Fibroblast of lung (primary cell): ENCODE measurements around the gene BTBD9. TPM values are rescaled to one million over a fixed set of nuclear protein-coding genes. Genes with fewer than 3 reads are reported as not detected.
A peak's percentile ranks its signal among the peaks of the same experiment; 100 is the strongest.

Experiments
- DNase-seq, 2 donors: peaks; one replicate each; pipeline versions ENCODE4 v3.0.0 to v3.0.0-alpha.2; 2010; ENCODE audit warnings: low read depth in 2 of 2
- H2AFZ ChIP-seq: 2 replicates; pipeline ENCODE4 v1.5.1; 2012; ENCODE audit warnings: low read length, control low read depth, inconsistent platforms
- H3K27ac ChIP-seq: 2 replicates; pipeline ENCODE4 v1.5.1; 2011; ENCODE audit warnings: low read length, control low read depth; ENCODE audit not compliant: insufficient read depth
- H3K27me3 ChIP-seq: 2 replicates; pipeline ENCODE4 v1.5.1; 2011; ENCODE audit warnings: mild to moderate bottlenecking, low read length; ENCODE audit not compliant: control insufficient read depth, insufficient read depth
- H3K36me3 ChIP-seq: 2 replicates; pipeline ENCODE4 v1.5.1; 2011; ENCODE audit warnings: low read length; ENCODE audit not compliant: control insufficient read depth, insufficient read depth
- H3K4me1 ChIP-seq: 2 replicates; pipeline ENCODE4 v1.5.1; 2011; ENCODE audit warnings: low read length; ENCODE audit not compliant: control insufficient read depth, insufficient read depth; ENCODE audit errors: extremely low read depth
- H3K4me2 ChIP-seq: 2 replicates; pipeline ENCODE4 v1.5.1; 2011; ENCODE audit warnings: low read length, control low read depth; ENCODE audit not compliant: insufficient read depth; ENCODE audit errors: extremely low read depth
- H3K4me3 ChIP-seq, 4 experiments: fragments of 200-600 bp in 1 of 4; sonication (generic) in 1 of 4; replicated peaks in 1 of 4; 2 replicates each; pipeline ENCODE4 v1.5.1; 2011 to 2016; ENCODE audit warnings: low read length in 4 of 4, low read depth in 3 of 4, mild to moderate bottlenecking in 3 of 4, control low read depth in 2 of 4, inconsistent platforms in 1 of 4, mixed read lengths in 1 of 4; ENCODE audit not compliant: insufficient read depth in 1 of 4; ENCODE audit errors: control extremely low read depth in 1 of 4
- H3K79me2 ChIP-seq: 2 replicates; pipeline ENCODE4 v1.5.1; 2012; ENCODE audit warnings: mild to moderate bottlenecking, low read length, inconsistent platforms; ENCODE audit not compliant: control insufficient read depth, insufficient read depth
- H3K9ac ChIP-seq: 2 replicates; pipeline ENCODE4 v1.5.1; 2011; ENCODE audit warnings: mild to moderate bottlenecking, low read length, control low read depth; ENCODE audit not compliant: insufficient read depth
- H3K9me3 ChIP-seq: 2 replicates; pipeline ENCODE4 v1.5.1; 2012; ENCODE audit warnings: low read depth, low read length; ENCODE audit not compliant: control insufficient read depth, insufficient read depth
- H4K20me1 ChIP-seq: 2 replicates; pipeline ENCODE4 v1.5.1; 2011; ENCODE audit warnings: low read length; ENCODE audit not compliant: control insufficient read depth, insufficient read depth; ENCODE audit errors: extremely low read depth
- EZH2 ChIP-seq: IDR thresholded peaks from 2 replicates; pipeline ENCODE4 v1.5.1; 2012; ENCODE audit warnings: low read length, control low read depth, mild to moderate bottlenecking; ENCODE audit errors: missing control alignments
- polyA plus RNA-seq, 2 donors: library from polyadenylated mRNA; depleted of rRNA in 1 of 2; stranded (reverse) in 1 of 2; unstranded in 1 of 2; fragments of >200 nt; gene quantifications; 2 replicates each; pipeline ENCODE4 v1.2.1, GENCODE V29; 2011 to 2012; ENCODE audit warnings: missing spikeins in 1 of 2
- total RNA-seq: library from RNA; depleted of rRNA; stranded (reverse); fragments of >200 nt; gene quantifications from 2 replicates; pipeline ENCODE4 v1.2.1, GENCODE V29; 2014
- TF ChIP-seq, protein P1 (sequence below), 2 donors: IDR thresholded peaks in 1 of 2; conservative IDR thresholded peaks in 1 of 2; 1 replicate in 1 of 2; 2 replicates in 1 of 2; pipeline ENCODE4 v1.5.1; 2011 to 2012; ENCODE audit warnings: low read length in 2 of 2, control low read depth in 1 of 2, inconsistent platforms in 1 of 2, low read depth in 1 of 2, mild to moderate bottlenecking in 1 of 2

The BTBD9 gene
- total and polyA plus RNA-seq, 2 donors (not counting 1 experiment from before 2014, with no cell fraction given): 7.7 to 13.4 TPM

DNA sequence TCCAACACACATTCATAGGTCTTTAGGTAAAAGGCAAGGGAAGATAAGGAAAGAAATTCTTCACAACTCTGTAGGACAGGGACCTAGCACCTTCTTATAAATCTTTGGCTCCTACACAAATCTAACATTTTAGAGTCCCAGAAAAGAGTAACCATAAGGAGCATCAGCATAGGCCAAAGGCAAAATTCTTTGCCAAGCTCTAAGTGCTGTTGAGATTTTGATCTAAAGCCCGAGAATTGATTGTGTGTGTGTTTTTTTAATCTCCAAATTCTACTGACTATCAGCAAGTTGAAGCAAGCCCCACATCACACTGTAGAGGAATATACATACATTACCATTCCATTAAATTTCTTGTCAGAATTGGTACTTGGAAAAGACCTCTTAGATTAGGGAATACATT lies 233.6 kb downstream of the BTBD9 start:
- H3K36me3 ChIP-seq: no peaks in the 10 kb centered on the region
- no peak overlapping the region for H3K9ac ChIP-seq
- H3K4me1 ChIP-seq: no peaks in the 10 kb centered on the region
- no peaks in the 10 kb centered on the region for H3K27me3 ChIP-seq
- no peak for DNase-seq
- no peaks in the 10 kb centered on the region for H3K9me3 ChIP-seq
- no peak for TF ChIP-seq EZH2
- TF ChIP-seq, protein P1, sequence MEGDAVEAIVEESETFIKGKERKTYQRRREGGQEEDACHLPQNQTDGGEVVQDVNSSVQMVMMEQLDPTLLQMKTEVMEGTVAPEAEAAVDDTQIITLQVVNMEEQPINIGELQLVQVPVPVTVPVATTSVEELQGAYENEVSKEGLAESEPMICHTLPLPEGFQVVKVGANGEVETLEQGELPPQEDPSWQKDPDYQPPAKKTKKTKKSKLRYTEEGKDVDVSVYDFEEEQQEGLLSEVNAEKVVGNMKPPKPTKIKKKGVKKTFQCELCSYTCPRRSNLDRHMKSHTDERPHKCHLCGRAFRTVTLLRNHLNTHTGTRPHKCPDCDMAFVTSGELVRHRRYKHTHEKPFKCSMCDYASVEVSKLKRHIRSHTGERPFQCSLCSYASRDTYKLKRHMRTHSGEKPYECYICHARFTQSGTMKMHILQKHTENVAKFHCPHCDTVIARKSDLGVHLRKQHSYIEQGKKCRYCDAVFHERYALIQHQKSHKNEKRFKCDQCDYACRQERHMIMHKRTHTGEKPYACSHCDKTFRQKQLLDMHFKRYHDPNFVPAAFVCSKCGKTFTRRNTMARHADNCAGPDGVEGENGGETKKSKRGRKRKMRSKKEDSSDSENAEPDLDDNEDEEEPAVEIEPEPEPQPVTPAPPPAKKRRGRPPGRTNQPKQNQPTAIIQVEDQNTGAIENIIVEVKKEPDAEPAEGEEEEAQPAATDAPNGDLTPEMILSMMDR (conservative IDR thresholded peaks at IDR 0.05 in 1 of 2, IDR thresholded peaks at IDR 0.05 in 1 of 2; ENCODE audit: low read depth in 1 of 2, low read length in 2 of 2): no peak
- H3K27ac ChIP-seq: no peak overlapping the region
- H3K4me3 ChIP-seq: no peak overlapping the region
- no peaks in the 10 kb centered on the region for H4K20me1 ChIP-seq
- H2AFZ ChIP-seq: no peak overlapping the region
- H3K4me2 ChIP-seq: no peak overlapping the region
- no peaks in the 10 kb centered on the region for H3K79me2 ChIP-seq

DNA sequence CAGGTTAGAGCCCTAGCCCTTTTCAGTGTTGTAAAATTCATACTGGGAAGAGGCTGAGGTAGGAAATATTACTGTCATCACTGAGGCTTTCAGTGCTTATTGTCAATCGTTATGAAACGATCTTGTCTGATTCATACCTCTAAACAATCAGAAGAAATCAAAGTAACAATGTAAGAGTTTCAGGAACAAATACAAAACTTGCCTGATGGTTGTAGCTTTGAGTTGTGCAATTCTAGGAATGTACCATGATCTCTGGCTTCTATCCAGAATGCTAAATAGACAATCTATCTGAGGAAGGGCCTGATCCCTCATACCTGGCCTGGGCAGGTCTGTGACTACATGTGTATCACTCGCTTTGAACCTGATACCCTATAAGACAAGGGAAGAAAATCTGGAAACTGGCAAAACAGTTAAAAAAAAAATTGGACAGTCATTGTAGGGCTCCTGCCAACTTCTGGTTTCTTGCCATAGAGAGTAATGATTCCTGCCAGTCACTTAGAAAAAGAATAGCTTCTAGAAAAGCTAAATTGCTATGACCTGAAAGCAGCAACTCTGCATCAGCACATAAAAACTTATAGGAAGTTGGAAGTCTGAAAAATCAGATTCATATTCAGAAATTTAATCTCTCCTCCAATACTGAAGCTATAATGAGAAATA lies 234.7 kb downstream of the BTBD9 start:
- Histone ChIP-seq H3K27me3 (no peaks in the 10 kb centered on the region), H3K4me1 (no peaks in the 10 kb centered on the region), H2AFZ (no peak overlapping the region), H3K9me3 (no peaks in the 10 kb centered on the region), H3K36me3 (no peaks in the 10 kb centered on the region), H3K4me2 (no peak overlapping the region), H4K20me1 (no peaks in the 10 kb centered on the region), H3K4me3 (no peak overlapping the region), H3K27ac (no peak overlapping the region), H3K9ac (no peak overlapping the region), H3K79me2 (no peaks in the 10 kb centered on the region)
- TF ChIP-seq, protein P1 (conservative IDR thresholded peaks at IDR 0.05 in 1 of 2, IDR thresholded peaks at IDR 0.05 in 1 of 2; ENCODE audit: low read depth in 1 of 2, low read length in 2 of 2): no peak
- TF ChIP-seq EZH2: no peak
- DNase-seq: peak; percentile 12 to 39

DNA sequence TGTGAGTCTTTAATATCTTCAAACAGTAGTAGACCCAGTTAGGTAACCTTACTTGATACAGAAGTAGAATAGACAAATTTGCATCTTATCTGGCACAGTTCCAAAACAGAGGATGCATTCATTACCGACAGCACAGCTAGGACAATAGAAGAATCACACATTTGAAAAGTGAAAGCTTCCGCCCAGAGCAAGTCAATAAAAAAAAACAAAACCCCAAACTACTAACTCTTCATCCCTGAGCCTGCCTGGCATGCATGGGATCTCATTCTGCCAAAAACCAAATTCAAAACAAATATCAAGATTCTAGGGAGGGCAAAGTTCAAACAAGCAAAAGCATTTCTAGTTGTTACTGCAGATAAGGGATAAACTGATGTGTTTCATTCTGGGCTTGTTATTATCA lies 235.4 kb downstream of the BTBD9 start:
- H3K4me3 ChIP-seq: no peak overlapping the region
- H3K4me2 ChIP-seq: no peak overlapping the region
- no peaks in the 10 kb centered on the region for H3K9me3 ChIP-seq
- H3K27me3 ChIP-seq: no peaks in the 10 kb centered on the region
- no peaks in the 10 kb centered on the region for H3K79me2 ChIP-seq
- H3K4me1 ChIP-seq: no peaks in the 10 kb centered on the region
- no peak overlapping the region for H2AFZ ChIP-seq
- no peak overlapping the region for H3K9ac ChIP-seq
- TF ChIP-seq EZH2: no peak
- TF ChIP-seq, protein P1 (conservative IDR thresholded peaks at IDR 0.05 in 1 of 2, IDR thresholded peaks at IDR 0.05 in 1 of 2; ENCODE audit: low read depth in 1 of 2, low read length in 2 of 2): no peak
- H3K27ac ChIP-seq: no peak overlapping the region
- H4K20me1 ChIP-seq: no peaks in the 10 kb centered on the region
- no peaks in the 10 kb centered on the region for H3K36me3 ChIP-seq
- DNase-seq: peak; percentile 6 to 18
